Testis (tissue), 3 donors: ENCODE results near the gene SPATS2L. TPM values are rescaled to one million over a fixed set of nuclear protein-coding genes. Genes with fewer than 3 reads are reported as not detected.

Experiments
- DNase-seq: peaks from one replicate; pipeline ENCODE4 v3.0.0-alpha.2; 2019
- H3K27ac ChIP-seq, 2 donors: fragments of 200-600 bp; sonication (generic); one replicate each; pipeline ENCODE4 v1.5.1; 2019
- H3K27me3 ChIP-seq: fragments of 200-600 bp; sonication (generic); one replicate; pipeline ENCODE4 v1.5.1; 2019
- H3K36me3 ChIP-seq: fragments of 200-600 bp; sonication (generic); one replicate; pipeline ENCODE4 v1.5.1; 2017; ENCODE audit warnings: low read depth; ENCODE audit errors: missing control alignments
- H3K4me1 ChIP-seq: fragments of 200-600 bp; sonication (generic); one replicate; pipeline ENCODE4 v1.5.1; 2019
- H3K4me3 ChIP-seq, 2 donors: fragments of 200-600 bp; sonication (generic); one replicate each; pipeline ENCODE4 v1.5.1; 2017 to 2019
- H3K9me3 ChIP-seq: fragments of 200-600 bp; sonication (generic); one replicate; pipeline ENCODE4 v1.5.1; 2017
- CTCF ChIP-seq, 3 experiments: fragments of 450-650 bp in 2 of 3; fragments of 200-600 bp in 1 of 3; sonication (generic) in 1 of 3; IDR thresholded peaks; one replicate each; pipeline ENCODE4 v1.5.1; 2016 to 2019; ENCODE audit warnings: antibody characterized with exemption in 3 of 3, mild to moderate bottlenecking in 2 of 3, moderate library complexity in 1 of 3
- POLR2A ChIP-seq: fragments of 450-650 bp; IDR thresholded peaks from one replicate; pipeline ENCODE4 v1.6.1; 2017; ENCODE audit warnings: antibody characterized with exemption, mild to moderate bottlenecking, moderate library complexity
- WGBS, 2 donors: methylation state at CpG; one replicate each; pipeline ENCODE4 v1.1.5; 2018; 5-methylcytosine and 5-hydroxymethylcytosine counted together
- intact Hi-C: fragments of 100-400 bp; cut with DNase I; formaldehyde crosslinking; loops from one replicate; pipeline ENCODE4 v1.15.1; 2023; ENCODE audit warnings: low total_unique reads
- polyA plus RNA-seq: library from polyadenylated mRNA; stranded (reverse); fragments of 350-450 nt; fragmentation: Illumina TruSeq; extraction: RNeasy Lipid Tissue Mini Kit (QIAGEN cat#74804); gene quantifications from one replicate; pipeline ENCODE4 v1.2.3, GENCODE V29; 2014; ENCODE audit warnings: low read depth, low replicate concordance; ENCODE audit not compliant: insufficient read depth
- total RNA-seq, 2 donors: library from RNA; depleted of rRNA; stranded (reverse); fragments of >200 nt; gene quantifications; one replicate each; pipeline ENCODE4 v1.2.3, GENCODE V29; 2016

SPATS2L gene
- total and polyA plus RNA-seq, 3 donors from 2014 or later = 49.7 to 67.6 (median 52.9) TPM

DNA sequence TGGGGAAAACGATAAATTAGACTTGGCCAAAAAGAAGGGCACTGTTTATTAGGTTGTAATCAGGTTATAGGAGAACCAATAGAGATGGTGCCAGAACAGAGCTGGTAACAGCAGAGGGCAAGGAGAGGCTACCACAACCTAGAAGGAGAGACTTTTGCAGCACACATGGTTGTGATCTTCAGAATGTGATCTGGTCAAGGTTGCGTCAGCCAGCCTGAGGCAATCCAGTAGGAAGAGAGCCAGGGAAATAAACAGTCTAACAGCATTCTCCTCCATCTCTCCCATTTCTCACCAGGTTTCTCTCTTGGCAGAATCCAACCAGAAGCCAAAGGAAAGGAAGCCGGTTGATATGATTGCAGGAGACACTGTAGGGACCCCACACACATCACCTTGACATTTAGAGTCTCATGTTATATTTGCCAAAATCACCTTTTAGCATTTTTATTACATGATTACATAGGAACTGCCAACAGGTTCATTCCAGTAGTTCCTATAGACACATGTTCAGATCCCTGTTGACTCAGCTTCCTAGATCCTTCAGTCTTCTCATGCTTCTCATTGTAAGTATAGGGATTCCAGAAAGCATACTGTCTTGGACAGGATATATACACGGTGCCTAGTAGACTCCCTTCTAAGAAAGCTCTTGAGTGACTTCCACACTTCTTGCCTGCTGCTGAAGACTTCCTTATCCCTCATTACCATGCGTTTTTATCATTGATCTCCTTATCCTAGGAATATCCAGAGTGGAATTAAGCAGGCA lies 17.6 kb upstream of the SPATS2L start:
- intact Hi-C loops = no loop called here
- Histone ChIP-seq H3K4me3 (no peak overlapping the region), H3K9me3 (no peaks in the 10 kb centered on the region), H3K27me3 (no peaks in the 10 kb centered on the region), H3K36me3 (no peaks in the 10 kb centered on the region), H3K4me1 (no peaks in the 10 kb centered on the region), H3K27ac (no peak overlapping the region)
- WGBS, 2 donors = 75 to 78% methylated on average over 5 of the region's 5 CpGs
- TF ChIP-seq CTCF (IDR thresholded peaks at IDR 0.05) (no peak), POLR2A (no peak)
- DNase-seq = no peak

DNA sequence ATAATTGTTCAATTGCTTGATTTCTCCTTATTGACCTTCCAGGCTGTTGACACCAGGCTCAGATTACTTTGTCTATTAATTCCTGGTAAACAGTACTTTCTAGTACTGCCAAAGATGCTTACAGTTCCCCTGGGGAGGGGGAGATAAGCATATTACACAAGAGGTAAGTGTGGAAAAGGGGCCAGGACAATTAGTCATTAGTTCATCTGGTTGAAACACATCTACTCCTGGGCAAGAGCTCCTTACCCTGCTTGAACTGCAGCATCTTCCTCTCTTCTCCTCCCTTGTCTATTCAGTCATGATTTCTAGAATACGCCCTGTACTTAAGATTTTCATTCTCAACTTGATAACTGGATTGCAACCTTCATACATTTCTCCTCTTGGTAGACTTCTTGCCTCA lies 10.4 kb upstream of the SPATS2L start:
- H3K9me3 ChIP-seq = no peaks in the 10 kb centered on the region
- H3K27me3 ChIP-seq = no peaks in the 10 kb centered on the region
- TF ChIP-seq POLR2A (no peak), CTCF (IDR thresholded peaks at IDR 0.05) (no peak)
- WGBS, 2 donors = 81 to 97% methylated on average over 1 of the region's 1 CpG
- no peak for DNase-seq
- no peak overlapping the region for H3K27ac ChIP-seq
- intact Hi-C loops = no loop called here
- no peaks in the 10 kb centered on the region for H3K4me1 ChIP-seq
- no peak overlapping the region for H3K4me3 ChIP-seq
- no peaks in the 10 kb centered on the region for H3K36me3 ChIP-seq

- WGBS, 2 donors = 87 to 92% methylated on average over 5 of the region's 5 CpGs
- intact Hi-C loops = no loop called here
Measured at GRCh38 chr2:200297100-200297499, 9.4 kb upstream of the SPATS2L start.

GRCh38 chr2:200297989-200298388 lies 8.5 kb upstream of the SPATS2L start:
- WGBS, 2 donors = 88 to 94% methylated on average over 5 of the region's 5 CpGs
- Histone ChIP-seq H3K9me3 (no peaks in the 10 kb centered on the region), H3K27me3 (no peaks in the 10 kb centered on the region), H3K27ac (no peak overlapping the region), H3K4me1 (no peaks in the 10 kb centered on the region), H3K36me3 (no peaks in the 10 kb centered on the region), H3K4me3 (no peak overlapping the region)
- no peak for DNase-seq
- TF ChIP-seq CTCF (IDR thresholded peaks at IDR 0.05) (no peak), POLR2A (no peak)
- intact Hi-C loops = no loop called here

More at GRCh38 chr2:200297100-200297499, 9.4 kb upstream of the SPATS2L start:
- no peak for TF ChIP-seq CTCF (IDR thresholded peaks at IDR 0.05)
- no peak for TF ChIP-seq POLR2A
- Histone ChIP-seq H3K27me3 (no peaks in the 10 kb centered on the region), H3K36me3 (no peaks in the 10 kb centered on the region), H3K4me3 (no peak overlapping the region), H3K27ac (no peak overlapping the region), H3K4me1 (no peaks in the 10 kb centered on the region), H3K9me3 (no peaks in the 10 kb centered on the region)
- no peak for DNase-seq

DNA sequence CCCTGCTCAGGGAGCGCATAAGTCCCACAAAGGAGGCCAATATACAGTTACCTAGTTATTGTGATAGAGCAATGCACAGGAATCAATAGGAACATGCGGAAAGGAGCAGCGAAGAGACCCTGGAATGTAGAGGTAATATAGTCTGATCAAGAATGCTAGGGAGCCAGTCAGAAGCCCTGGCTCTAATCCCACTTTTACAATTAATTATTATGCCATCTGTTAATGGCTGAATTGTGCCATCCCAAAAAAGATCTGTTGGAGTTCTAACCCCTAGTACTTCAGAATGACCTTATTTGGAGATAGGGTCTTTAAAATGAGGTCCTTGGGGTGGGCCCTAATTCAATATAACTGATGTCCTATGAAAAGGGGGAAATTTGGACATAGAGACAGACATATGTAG lies 7.7 kb upstream of the SPATS2L start:
- TF ChIP-seq CTCF (IDR thresholded peaks at IDR 0.05) (no peak), POLR2A (no peak)
- H3K27me3 ChIP-seq = no peaks in the 10 kb centered on the region
- no peaks in the 10 kb centered on the region for H3K9me3 ChIP-seq
- H3K27ac ChIP-seq = no peak overlapping the region
- H3K36me3 ChIP-seq = no peaks in the 10 kb centered on the region
- no peaks in the 10 kb centered on the region for H3K4me1 ChIP-seq
- intact Hi-C loops = no loop called here
- DNase-seq = no peak
- 94 to 96% methylated on average over 3 of the region's 3 CpGs for WGBS, 2 donors
- H3K4me3 ChIP-seq = no peak overlapping the region
